ENCODE results near the gene ARHGAP40.

DNA sequence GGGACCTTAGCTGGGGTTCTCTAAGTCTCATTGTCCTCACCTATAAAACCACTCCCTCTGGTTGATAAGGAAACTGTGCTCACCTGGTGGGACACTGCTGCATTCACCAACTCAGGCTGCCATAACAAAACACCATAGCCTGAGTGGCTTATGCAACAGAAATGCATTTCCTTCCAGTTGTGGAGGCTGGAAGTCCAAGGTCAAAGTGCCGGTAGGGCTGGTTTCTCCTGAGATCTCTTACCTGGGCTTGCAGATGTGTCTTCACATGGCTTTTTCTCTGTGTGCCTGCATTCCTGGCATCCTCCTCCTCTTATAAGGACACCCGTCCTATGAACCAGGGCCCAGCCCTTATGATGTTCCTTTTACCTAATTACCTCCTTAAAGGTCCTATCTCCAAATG lies 62.7 kb downstream of the ARHGAP40 start:
- TF ChIP-seq CTCF (IDR thresholded peaks at IDR 0.05; ENCODE audit: low read depth, low read length) (no peak), POLR2A (IDR thresholded peaks at IDR 0.05; ENCODE audit: extremely low read depth, insufficient read length) (no peak)

Measured in NB4 (cell line).